HG03378 (cell line): ENCODE data around the gene E2F7.

ENCODE experiments used
- ATAC-seq: cut with Tn5 transposase; IDR thresholded peaks from one replicate; pipeline ENCODE4 v1.9.1; 2021; ENCODE audit warnings: mild to moderate bottlenecking, moderate library complexity; ENCODE audit not compliant: unreplicated experiment

The E2F7 gene

DNA sequence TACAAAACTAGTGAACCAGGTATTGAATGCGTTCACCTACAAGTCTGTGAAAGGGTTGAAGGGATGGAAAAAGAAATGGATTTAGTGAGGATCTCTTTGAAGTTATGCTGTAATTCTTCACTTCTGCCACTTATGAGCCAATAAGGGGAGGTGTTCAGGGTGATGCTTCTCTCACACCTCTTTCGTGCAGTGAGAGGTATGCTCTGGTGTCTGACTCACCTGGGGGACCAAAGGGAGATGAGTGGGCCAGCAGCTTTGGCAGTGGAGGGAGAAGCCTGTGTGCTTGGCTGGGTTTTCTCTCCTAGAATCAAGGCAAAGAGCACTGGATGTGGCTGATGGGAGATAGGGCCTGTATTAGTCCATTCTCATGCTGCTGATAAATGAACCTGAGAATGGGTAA is 45.4 kb downstream of the E2F7 start:
- ATAC-seq: no peak

DNA sequence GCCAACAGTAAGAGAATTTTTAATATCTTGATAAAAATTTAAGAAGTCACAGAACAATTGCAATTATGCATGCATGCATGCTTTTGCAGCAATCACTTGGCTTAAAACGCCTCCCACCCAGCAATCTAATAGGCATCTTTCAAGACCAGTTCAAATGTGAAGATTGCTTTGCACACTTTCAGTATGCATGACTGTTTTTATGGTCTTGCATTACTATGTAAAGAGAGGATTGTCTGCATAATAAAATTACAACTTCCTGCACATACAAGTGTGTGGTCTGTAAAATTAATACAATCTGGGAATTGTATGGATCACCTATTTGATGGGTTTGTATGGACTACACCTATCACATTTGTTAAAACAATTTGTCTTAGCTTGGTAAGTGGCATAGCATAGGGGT is 48.8 kb downstream of the E2F7 start:
- no peak for ATAC-seq

DNA sequence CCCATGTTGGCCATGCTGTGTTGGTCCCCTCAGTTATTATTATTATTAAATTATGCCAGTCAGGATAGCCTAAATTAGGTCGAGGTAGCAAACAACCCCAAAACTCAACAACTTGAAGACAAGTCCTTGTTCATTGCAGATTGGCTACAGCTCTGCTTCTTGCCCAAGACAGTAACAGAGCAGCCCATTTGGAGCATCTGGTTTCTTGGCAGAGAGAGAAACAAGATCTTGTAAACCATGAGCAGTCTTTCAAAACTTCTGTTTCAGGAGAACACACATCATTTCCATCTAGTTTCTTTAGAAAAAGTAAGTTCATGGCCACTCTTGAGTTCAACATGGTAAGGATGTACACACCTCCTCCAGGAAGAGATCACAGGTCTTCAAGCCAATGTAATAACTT is 52.3 kb downstream of the E2F7 start:
- no peak for ATAC-seq

DNA sequence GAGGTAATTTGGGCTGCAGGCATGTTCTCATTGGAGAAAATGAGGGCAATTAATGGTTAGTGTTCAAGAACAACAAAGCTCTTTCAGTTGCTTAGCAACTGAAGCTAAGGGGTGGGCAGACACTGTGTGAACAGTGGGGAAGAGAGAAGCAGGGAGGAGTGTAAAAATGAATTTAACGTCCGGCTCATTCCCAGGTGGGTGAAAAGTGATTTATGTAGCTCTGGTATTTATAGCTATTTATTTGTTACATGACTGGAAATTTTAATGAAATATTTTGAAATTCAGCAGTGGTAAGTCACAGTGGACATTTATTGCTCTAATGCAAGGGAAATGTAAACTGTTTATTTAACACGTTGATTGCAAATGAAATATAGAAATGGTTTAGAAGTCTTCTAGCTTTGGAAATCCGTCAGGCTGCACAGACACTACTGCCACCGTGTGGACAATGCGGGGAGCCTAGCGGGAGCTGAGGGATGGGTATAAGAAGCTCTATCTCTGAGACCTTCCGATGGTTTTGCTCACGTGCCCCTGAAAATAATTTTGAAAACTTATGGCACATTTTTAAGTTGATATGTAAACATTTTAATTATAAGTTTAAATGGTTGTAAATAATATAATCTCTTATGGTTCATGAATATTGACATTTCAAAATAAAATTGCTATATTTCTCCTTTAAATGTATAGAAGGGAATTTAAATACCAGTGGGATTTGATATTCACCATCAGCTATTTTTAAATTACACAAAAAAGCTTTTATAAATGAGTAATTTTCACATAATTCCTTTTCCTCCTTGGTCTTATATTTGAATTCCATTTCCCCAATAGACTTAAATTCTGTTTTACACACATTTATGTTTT is 54.4 kb downstream of the E2F7 start:
- ATAC-seq: peak; percentile 93

DNA sequence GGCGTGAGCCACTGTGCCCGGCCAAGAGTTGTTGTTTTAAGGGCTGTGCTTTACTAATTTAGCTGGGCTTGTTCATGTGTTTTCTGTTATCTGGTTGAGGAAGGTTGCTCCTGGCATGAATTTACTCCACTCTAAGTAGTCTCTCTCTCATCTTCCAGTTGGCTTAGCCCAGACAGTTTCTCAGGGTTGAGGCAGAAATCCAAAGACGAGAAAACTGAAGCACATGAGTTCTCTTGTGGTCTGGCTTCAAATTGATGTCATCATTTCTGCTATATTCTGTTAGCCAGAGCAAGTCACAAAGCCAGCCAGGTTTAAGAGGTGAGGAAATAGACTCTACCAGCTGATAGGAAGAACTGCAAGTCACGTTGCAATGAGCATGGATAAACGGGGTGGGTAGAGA is 57.9 kb downstream of the E2F7 start:
- ATAC-seq: no peak

DNA sequence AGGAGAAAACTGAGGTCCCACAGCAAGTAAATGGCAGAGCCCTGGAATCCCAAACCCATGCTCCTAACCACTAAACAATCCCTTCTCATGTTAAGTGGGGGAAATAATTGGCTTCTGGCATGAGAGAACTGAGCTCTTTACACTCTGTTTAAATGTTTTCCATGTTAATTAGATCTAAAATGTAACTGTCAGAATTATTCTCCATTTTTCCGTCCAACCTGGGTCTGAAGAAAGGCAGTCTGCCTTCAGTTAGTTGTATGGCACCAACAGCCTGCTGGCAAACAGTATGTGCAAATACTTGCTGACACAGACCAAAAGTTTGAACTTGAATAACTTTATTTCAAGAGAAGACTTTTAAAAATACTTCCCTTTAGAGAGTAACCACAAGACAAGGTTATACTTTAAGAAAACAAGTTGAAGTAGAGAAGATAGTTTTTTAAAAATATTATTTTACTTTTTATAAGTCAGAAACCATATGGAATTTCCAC is 59.7 kb downstream of the E2F7 start:
- ATAC-seq: no peak

DNA sequence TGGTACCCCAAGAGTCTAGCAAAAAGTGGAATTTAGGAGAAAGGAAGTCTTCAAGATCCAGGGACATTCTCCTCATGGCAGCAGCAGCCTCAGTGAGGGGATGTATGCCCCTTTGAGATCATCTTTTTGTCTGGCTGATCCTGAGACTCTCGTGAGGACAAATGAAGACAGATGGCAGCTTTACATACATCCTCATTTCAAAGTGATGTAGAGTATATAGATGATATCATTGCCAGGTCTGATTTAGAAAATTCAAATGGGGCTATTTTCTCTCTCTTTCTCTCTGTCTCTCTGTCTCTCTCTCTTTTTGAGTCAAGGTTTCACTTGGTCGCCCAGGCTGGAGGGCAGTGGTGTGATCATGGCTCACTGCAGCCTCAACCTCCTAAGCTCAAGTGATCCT is 61.5 kb downstream of the E2F7 start:
- no peak for ATAC-seq

DNA sequence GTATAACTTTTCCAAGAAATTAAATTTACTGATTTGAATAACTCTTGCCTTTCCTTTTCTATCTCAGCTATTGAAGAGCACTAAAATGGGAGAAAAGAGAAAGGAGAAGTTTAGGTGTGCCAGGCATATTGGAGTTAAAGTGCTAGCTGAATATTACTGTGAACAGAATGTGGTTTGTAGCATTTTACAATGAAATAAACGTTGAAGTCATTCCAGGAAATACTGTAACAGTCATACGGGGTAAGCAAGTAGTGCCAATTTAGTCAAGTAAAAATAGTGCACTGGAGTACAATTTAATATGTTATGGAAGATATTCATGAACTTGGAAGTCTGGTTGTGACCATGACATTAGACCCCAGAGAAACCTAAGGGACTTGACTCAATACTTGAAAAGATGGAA is 62.1 kb downstream of the E2F7 start:
- no peak for ATAC-seq

DNA sequence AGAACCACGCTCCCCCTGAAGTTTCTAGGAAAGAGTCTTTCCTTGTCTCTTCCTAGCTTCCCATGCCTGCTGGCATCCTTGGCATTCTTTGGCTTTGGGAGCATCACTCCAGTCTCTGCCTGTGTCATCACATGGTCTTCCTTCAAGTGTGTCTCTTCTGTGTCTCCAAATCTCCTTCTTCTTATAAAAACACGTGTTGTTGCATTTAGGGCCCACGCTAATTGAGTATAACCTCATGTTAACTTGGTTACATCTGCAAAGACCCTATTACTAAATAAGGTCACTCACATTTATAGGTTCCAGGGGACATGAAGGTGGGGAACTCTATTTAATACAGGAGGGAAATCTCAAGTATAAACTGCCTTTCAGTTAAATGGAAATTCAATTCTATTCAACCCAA is 63.0 kb downstream of the E2F7 start:
- ATAC-seq: no peak

DNA sequence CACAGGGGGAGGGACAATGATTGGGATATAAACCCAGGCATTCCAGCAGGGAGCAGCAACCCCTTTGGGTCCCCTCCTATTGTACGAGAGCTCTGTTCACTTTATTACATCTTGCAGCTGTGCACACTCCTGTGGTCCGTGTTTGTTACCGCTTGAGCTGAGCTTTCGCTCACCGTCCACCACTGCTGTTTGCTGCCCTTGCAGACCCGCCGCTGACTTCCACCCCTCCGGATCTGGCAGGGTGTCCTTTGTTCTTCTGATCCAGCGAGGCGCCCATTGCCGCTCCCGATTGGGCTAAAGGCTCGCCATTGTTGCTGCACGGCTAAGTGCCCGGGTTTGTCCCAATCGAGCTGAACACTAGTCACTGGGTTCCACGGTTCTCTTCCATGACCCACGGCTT is 64.1 kb downstream of the E2F7 start:
- no peak for ATAC-seq

DNA sequence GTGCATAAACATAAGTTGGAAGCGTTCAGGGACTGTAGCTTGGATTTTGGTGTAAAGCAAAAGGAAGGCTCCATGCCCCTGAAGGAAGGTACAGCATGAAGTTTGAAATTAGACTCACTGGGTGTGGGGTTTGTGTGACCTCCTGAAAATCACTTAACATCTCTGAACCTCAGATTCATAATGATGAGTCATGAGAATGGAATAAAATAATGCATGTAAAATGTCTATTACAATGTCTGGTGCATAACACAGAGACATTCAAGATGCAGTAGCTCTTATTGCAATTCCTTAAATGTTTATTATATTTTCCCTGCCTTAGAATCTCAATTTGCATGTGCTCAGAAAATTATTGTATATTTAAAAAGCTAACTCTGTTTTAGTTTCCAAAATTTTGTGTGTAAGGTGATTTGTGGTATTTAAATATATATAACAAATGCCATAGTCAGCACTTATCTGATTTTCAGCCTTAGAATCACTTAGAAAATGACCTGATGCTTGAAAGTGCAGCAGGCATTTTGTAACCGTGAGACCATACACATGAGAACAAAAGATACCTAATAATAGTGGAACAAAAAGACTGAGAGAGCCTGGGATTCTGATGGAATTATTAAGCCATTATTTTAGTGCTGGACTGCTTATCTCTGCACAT is 66.3 kb downstream of the E2F7 start:
- no peak for ATAC-seq

DNA sequence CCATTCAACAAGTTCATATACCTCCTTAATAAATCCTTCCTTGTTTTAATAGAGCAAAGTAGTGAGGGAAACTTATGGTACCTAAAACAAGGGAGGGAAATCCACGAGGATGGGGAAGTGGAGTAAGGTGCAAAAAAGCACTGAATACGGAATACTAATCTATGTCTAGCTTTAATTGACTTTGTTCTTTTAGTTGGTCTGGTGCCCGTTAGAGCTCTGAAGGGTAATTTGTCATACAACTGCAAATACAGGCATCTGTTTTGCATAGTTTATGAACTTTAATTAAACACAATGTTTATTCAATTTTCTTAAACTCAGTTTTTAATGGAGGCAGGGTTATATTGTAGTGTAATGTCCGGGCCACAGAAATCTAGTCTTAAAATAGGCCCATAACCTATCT is 67.0 kb downstream of the E2F7 start:
- no peak for ATAC-seq

DNA sequence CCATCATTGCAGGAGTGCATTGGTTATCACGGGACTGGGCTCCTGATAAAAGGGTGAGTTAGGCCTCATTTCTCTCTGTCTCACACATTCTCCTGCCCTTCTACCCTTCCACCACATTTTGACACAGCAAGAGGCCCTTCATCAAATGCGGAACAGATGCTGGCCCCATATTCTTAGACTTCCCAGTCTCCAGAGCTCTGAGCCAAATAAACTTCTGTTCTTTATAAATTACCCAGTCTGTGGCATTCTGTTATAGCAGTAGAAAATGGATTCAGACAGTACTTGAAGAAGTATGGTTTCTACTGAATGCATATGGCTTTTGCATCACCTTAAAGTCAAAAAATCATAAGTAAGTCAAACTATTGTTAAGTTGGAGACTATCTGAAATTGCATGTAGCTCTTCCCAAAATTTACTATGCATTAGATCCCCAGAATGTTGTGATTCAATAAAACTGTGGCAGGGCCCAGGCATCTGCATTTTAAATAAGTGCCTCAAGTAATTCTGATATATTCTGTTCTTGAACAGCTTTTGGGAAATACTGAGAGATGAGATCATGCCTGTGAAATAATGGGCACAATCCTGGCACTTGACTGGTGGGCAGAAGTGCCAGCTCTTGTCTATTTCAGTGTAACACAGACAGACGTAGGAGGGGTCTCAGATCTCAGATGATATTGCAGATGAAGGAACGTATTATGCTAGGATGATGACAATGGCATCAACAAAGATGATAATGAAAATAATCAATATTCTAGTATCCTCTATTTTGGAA is 68.2 kb downstream of the E2F7 start:
- ATAC-seq: no peak

DNA sequence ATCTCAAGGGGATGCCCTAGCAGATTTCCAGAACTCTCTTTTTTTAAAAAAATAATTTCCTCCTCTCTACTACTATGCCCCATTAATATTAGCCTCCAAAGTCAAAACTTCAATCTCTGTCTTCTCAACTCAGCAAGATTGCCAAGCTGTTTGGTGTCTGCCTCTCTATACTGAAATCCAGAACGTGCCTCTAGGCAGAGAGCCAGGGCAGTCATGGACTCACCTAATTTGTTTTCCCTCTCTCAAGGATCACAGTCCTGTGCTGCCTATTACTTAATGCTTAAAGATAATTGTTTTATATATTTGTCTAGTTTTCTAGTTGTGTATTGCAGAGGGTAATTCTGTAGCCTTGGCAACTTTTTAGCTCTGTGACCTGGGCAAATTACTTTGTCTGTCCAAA is 74.7 kb downstream of the E2F7 start:
- ATAC-seq: no peak

DNA sequence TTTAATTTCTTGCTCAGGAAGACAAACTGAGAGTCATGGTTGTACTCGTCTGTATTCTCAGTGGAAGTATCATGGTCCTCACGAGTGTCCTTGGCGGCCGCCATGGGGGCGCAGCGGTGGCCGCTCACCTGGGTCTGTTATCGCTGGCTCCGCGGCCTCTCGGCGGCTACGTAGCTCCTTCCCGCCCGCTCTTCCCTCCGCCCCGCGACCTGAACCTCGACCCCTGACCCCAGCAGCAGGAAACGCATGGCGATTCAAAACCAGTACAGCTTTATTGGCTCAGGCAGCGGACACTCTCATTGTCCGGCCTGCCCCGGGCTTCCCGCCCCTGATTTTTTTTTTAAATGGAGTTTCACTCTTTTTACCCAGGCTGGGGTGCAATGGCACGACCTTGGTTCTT is 80.8 kb downstream of the E2F7 start:
- ATAC-seq: no peak

DNA sequence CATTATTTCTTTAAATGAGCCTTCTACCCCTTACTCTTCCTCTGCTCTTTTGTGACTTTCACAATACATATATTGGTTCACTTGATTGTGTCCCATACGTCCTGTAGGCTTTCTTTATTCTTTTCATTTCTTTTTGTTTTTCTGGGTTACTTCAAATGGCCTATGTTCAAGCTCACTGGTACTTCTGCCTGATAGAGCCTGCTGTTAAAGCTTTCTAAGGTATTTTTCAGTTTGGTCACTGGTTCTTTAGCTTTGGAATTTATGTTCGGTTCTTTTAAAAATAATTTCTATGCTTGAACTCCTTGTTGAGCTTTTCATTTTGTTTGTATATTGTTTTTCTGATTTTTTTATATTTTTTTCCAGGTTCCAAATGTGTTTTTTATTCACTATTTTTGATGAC is 81.9 kb downstream of the E2F7 start:
- no peak for ATAC-seq

DNA sequence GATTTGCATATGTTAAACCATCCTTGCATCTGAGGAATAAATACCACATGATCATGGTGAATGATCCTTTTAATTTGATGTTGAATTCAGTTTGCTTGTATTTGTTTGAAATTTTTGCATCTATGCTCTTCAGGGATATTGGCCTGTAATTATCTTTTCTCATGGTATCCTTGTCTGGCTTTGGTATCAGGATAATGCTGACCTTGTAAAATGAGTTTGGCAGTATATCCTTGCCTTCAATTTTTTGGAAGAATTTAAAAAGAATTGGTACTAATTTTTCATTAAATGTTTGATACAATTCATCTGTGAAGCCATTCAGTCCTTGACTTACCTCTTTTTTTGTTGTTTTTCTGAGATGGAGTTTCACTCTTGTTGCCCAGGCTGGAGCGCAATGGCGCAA is 85.2 kb downstream of the E2F7 start:
- ATAC-seq: no peak

DNA sequence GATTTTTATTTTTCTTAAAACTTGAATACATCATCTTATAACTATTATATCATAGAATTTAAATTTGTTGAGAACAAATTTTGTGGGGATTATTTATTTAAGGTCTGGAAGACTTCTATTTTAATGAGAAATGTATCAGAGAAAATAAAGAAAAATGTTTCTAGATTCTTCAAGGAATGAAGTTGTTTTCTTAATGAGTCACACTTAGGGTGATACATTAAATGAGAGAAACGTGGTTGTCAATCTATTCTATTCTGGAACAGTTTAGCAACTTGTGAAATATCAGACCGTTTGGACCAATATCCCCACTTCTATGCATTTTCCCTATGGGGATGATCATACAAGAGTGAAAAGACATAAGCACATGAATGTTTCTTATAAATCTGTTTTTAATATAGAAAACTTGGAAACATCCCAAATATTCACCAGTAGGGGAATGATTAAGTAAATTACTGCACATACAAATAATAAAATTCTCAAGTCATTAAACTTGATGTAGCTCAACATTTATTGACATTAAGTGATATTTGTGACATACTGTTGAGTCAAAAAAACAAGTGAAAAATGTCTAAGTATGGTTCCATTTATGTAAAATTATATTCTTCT is 88.5 kb downstream of the E2F7 start:
- no peak for ATAC-seq
